GM19023 (cell line): Measurements from ENCODE around the gene TNP2.

Source experiments
- ATAC-seq: cut with Tn5 transposase; IDR thresholded peaks from one replicate; pipeline ENCODE4 v1.9.1; 2021; ENCODE audit warnings: mild to moderate bottlenecking, moderate library complexity; ENCODE audit not compliant: unreplicated experiment

Gene TNP2

DNA sequence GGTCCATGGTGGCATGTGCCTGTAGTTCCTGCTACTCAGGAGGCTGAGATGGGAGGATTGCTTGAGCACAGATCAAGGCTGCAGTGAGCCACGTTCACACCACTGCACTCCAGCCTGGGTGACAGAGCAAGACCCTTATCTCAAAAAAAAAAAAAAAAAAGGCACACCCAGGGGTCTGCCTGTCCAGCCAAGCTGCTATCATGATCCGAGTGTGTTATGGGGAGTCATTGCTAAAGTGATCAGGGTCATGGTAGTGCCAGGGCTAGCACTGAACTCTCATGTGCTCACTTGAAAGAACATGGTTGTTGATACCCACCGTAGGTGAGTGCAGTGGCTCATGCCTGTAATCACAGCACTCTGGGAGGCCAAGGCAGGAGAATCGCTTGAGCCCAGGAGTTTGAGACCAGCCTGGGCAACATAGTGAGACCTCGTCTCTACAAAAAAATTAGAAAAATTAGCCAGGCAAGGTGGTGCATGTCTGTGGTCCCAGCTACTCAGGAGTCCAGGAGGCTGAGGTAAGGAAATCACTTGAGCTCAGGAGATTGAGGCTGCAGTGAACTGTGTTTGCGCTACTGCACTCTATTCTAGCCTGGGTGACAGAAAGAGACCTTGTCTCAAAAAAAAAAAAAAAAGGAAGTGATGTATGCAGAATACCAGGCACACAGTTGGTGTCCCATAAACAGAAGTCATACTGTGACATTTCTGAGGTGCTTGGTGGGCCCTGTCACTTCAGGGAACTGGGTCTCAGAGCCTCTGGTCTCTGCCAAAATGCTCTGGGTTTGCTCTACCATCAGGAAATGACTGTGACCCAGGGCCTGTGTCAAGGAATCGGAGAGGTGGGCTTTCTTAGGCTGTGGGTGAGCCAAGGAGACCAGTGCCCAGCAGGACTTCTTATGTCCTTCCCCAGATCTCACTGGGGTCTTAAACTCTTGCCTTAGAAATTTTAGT is 9.8 kb upstream of the TNP2 start:
- ATAC-seq = no peak

DNA sequence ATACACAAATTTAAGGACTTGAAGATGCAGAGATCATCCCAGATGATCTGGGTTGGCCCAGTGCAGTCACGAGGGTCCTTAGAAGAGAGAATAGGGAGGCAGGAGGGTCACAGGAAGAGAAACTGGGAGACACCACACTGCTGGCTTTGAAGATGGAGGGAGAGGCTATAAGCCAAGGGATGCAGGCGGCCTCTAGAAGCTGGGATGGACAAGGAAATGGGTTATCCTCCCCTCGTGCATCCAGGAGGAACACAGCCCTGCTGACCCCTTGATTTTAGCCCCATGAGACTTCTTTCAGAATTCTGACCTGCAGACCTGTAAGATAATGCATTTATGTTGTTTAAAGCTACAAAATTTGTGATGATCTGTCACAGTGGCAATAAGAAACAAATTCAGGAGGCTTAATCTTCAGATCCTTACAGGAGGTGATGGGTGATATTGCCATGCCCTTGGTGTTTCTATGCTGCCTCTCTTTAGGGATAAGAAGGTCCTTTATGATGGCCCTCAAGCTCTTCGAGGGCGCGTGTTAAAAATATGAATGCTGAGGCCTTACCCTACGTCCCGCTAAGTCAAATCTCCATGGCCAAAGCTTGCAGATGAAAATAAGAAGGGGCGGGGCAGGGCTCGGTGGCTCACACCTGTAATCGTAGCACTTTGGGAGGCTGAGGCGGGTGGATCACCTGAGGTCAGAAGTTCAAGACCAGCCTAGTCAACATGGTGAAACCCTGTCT is 8.6 kb upstream of the TNP2 start:
- ATAC-seq = no peak

DNA sequence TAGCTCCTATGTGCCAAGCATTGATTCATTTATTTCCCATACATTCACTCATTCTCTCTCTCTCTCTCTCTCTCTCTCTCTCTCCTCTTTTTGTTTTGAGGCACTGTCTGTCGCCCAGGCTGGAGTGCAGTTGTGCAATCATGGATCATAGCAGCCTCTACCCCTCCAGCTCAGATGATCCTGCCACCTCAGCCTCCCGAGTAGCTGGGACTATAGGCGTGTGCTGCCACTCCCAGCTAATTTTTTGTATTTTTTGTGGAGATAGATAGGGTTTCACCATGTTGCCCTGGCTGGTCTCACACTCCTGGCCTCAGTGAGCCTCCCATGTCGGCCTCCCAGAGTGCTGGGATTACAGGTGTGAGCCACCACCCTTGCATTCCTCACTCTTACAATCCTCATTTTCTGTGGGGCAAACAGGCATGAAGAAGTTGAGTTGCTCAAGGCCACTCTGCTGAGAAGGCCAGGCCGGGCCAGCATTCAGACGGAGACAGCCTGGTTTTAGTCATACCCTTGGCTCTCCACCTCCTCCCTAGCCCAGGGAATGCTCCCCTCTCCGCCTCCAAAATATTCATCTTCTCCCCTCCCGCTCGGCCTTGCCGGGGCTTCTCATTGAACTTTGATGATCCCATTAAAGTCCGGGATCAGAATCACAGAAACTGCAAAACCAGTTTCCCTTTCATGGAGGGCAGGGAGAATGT is 7.9 kb upstream of the TNP2 start:
- no peak for ATAC-seq

DNA sequence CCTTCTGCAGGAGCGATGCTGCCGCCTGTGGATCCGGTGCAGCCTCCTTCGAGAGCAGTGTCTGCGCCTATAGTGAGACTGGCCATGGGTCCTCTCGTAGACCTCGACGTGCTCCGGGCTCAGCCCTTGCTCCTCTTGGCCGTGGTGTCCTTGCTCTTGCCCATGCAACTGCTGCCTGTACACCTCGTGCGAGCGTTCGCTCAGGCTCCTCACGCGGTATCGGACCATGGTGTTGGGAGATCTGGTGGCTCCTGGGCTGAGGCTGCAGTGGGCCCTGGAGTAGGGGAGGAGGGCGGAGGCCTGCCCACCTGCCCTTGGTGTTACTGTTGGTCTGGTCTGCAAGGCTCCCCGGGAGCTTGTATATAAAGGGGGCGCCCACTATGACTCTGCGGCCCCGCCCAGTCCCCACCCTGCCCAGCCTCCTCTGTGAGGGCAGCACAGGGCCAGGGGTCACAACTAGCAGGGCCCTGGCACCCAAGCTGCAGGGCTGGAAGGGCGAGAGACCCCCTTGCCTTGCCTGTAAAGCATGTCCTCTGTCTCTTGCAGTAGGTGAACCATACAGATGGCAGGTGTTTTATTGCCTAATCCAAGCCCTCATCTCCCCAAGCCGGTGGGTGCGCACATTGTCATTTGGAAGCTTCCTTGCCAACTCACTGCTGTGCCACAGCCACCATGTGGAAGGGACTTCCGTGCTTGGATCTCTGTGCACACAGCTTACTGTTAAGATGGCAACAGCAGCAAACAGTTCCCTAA is 7.2 kb upstream of the TNP2 start, which contains the start of gene PRM2:
TSS of gene PRM2 (minus strand) at position 338 of the 753 bp plus-strand sequence. CDS start at position 228, 110 bp downstream.
- no peak for ATAC-seq

DNA sequence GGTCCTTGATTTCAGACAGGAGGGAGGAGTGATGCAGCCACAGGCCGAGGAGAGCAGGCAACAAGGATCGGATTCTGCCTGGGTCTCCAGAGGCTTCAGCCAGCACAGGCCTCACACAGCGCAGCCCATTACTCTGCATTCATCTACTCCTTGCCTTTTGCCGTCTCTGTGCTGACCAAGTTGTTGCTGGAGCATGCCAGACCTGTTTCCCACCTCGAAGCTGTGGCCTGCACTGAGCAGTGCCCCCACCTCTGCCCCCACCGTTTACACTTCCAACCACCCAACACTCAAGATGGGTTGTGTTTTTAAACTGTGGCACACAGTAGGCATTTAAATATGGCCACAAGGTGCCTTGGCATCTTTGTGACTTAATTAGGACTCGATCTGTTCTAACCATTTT is 5.8 kb upstream of the TNP2 start:
- ATAC-seq = no peak

DNA sequence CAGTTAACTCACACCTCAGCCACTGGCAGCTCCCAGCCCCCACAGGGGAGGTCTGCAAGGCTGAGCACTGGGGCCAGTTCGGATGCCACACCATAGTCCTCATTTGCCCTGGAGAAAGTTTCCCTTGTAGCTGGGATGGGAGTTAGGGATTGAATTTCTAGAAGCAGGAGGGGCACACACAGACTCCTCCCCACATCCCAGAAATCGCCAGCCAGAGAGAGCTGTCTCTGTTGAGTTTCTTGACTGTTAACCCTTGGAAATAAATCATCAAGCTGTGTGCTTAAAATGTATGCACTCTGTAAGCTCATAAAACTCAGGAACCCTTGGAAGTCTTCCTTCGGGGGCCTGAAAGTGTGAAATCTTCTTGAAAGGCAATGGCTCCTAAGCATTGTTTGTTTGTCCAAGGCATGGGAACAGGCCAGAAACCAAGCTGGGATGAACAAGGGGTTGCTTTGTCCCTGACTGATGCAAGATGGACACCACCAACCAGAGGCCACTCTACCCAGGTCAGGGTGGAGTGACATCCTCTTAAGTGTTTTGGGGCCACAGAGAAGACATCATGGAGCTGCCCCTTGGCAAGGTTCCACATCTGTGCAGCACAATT is 4.7 kb upstream of the TNP2 start:
- ATAC-seq = no peak

DNA sequence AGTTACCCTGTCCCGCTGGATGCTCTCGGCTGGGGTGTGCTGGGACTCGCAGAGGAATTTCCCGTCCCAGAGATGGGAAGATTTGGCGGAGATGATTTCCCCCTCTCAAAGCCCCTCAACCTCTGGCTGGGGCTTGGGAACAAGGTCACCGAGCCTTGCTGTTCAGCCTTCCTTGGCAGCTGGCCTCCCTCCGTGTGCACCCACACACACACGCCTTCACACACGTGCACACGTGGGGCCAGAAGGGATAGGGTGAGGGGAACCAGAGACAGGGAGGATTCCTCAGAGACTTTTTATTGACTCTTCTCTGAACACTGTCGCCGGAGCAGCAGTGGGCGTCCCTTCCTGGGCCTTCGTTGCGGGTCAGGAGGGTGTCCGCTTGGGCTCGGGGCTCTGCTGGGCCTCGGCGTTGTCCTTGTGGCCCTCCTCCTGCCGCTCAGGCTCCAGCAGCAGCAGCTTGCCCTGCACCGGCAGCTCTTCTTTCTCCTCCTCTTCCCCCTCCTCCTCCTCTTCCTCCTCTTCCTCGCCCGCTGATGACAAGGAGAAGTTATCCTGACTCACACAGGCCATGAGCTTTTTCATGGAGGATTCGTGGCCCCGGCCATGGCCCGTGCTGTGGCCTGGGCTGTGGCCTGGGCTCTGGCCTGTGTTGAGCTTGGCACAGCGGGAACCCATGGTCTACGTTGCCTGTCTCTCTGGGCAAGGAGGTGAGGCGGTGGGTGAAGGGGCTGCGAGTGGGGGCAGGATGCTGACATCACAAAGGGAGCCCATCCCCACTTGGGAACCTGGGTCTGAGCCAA is 4.0 kb upstream of the TNP2 start, which contains the start of gene PRM3:
TSS of gene PRM3 (minus strand) at position 709 of the 800 bp plus-strand sequence. CDS start at position 675, 34 bp downstream.
- ATAC-seq = no peak

DNA sequence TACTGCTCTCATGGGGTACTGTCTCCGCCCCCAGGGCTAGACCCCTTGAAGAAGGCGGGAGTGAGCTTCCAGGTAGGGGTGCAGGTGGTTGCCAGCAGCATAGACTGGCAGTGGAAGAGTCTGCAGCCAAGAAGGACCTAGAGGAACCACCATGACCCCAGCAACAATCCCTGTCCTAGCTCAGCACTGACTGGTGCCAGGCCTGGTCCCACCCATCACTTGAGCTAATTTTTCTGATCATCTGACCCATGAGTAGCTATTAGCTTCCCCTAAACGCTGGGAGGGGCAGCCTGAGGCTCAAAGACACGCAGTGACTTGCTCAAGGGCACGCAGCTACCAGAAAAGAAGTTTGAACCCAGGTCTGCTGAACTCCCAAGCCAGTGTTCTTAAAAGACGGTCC is 3.4 kb upstream of the TNP2 start:
- no peak for ATAC-seq

DNA sequence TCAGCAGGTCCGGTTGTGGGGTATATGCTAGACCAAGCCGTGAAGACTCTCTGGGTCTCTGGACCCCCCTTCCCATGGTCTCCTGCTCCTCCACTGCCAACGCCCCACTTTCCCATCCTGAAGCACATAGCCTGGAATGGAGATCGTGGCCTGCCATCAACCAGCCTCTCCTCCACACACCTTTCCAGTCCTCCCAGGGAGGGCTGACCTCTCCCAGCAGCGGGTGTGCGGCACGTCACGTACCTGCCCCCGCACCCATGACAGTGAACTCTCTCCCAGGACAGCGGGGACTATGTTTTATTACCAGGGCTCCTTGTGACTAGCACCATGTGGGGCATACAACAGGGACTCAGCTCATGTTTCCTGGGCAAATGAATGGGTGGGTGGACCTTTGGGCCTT is 2.5 kb upstream of the TNP2 start:
- ATAC-seq = no peak

DNA sequence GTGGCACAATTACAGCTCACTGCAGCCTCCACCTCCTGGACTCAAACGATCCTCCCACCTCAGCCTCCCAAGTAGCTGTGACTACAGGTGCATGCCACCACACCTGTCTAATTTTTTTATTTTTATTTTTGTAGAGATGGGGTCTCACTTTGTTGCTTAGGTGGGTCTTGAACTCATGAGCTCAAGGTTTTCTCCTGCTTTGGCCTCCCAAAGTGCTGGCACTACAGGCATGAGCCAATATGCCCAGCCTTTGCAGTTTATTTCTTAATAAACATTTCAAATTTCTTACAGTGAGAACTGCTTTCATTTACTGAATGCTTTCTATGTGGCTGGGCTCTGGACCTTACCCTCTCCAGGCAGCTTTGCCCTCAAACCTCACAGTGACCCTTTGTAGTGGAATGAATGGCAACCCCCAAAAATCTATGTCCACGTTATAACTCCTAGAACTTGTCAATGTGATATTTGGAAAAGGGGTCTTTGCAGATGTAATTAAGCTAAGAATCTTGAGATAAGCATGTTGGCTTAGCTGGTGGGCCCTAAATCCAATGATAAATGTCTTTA is 1.6 kb upstream of the TNP2 start:
- ATAC-seq = no peak

DNA sequence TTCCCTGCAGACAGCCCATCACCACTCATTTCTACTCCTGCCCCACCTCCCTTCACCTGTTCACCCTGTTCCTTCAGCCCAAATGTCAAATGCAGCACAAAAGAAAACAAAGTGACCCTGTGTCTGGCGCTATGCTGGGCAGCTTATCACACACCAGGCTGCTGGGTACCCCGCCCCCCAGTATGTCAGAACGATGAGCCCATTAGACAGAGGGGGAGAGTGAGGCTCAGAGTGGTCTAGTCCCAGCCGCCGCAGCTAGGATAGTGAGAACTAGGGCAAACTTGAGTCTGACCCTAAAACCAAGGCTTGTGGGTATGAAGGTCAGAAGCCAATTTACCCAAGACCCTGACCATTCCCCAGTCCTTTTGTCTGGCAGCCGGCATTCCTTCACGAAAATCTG is 4.0 kb downstream of the TNP2 start:
- no peak for ATAC-seq

DNA sequence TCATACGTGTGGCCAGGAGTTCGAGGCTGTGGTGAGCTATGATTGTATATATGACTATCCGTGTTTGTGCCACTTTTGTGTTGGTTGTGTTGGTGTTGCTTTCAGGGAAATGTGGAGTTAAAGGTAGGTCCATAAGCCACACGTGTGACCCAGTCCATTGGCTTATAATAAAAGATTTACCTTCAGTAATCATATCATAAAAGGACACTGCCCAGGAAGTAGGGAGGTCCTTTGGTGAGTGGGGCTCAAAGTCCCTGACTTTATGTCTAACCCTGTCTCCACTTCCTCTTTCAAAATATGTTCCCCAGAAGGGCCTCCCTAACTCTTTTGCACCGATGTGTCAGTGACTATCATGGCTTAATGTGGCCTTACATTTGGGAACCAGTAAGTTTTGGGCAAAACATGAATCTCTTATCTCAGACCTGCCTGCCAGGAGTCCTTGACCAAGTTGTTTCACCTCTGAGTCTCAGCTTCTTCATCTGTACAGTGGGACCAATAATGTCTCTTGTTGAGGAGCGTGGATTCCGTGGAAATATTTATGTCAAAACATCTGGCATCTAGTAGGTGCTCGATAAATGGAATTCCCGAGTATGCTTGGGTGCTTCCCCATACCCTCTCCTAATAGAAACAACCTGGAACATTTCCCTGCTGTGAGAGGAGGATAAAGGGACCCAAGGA is 4.8 kb downstream of the TNP2 start:
- ATAC-seq = no peak

DNA sequence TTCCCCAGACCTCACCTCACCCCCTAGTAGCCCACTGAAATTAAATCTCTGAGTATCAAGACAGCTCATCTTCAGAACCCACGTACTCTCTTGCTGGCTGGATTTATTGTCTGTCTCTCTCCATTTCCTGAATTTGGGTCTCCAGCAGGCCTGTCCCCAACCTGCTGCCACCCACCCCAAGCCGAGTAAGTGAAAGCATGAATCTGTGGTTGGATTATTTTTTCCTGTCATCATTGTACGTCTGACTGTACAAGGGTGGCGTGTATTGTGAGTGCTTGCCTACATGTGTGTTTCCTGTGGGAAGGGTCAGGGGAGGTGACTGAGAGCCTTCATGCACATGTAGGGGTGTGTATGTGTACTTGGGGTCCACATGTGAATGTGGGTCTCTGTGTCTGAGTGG is 5.4 kb downstream of the TNP2 start:
- no peak for ATAC-seq

DNA sequence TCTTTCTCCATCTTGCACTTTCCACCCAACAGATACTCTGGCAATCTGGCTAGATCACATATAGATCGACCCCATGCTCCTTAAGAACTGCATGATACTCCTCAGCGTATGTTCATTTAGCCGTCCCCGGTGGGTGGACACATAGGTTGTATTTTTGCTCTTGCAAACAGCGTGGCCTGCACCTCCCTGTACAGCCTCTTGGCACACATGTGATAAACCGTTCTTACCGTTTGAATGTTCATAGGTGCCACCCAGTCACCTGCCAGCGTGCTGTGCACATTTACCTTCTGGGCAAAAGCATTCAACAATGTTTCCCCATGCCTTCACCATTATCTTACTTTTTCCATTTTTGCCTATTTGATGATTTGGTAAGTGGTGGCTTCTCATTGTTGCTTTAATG is 6.2 kb downstream of the TNP2 start:
- no peak for ATAC-seq

DNA sequence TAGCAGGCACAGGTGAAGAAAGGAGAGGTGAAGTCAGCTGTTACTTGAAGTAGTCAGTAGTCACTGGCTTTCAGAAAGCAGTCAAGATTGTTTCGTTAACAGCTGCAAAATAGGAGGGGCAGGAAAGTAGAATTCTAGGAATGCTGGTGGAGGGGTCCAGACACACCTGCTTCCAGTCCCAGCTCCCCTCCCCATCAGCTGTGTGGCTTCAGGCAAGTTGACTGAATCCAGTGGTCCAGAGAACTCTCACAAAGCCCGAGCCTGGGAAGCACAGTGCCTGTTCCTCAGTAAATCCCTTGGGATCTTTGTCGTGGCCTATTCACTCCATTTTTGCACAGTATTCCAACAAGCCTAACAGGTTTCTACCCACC is 8.5 kb downstream of the TNP2 start:
- no peak for ATAC-seq

DNA sequence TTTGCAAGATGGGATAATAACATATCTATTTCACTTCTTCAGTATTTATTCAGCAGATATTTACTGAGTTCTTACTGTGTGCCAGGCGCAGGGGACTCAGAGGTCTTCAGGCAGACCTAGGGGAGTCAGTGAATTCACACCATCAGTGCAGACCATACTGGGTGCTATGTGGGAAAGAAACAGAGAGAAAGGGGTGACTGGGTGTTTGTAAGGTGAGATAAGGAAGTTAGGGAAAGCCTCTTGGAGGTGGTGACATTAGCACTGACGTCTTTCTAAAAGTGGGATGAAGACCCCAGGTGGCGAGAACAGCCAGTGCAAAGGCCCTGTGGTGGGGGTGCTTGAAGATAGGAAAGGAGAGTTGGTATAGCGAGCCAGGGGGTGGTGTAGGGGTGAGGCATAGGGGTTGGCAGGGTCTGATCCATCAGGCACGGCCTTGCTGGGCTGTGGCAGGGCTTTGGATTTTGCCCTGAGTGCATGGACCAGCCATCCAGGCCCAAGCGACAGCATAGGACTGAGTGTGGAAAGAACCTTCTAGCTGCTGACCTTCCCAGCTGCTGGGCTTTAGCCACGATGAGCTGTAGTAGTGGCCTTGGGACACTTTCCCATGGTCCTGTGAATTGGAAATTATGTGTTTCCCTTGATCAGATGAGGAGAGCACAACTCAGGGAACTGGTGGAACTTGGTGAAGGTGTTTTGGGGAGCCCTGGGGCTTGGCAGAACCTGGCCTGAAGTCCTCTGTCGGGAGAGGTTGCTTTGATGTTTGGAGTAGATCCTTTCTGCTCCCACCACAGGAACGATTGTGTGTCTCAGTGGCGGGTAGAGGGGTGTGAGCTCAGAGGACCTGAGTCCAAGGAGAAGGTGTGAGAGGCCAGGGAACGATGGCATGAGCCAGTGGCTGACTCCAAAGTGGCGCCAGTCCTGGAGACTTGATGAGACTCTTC is 9.2 kb downstream of the TNP2 start:
- ATAC-seq = no peak
